Measurements from ENCODE around the gene RNASEH1. TPM values are rescaled to one million over a fixed set of nuclear protein-coding genes. Genes with fewer than 3 reads are reported as not detected.

Gene RNASEH1
- polyA plus RNA-seq, 12 donors = 10.1 to 21.0 (median 18.9) TPM; not detected in 1

Other genes with a start within 250 kb of the RNASEH1 start
- 10 to 100 TPM in 11 of 12 donors, not detected in 1; 13.8 to 28.9 (median 16.1) TPM for gene EIPR1, start 180.5 kb downstream of the RNASEH1 start, polyA plus RNA-seq (ENCODE audit: insufficient read length in 12 of 12)
- 10 to 100 TPM in 11 of 12 donors, not detected in 1; 55.0 to 94.5 (median 63.4) TPM for gene TRAPPC12, start 178.6 kb downstream of the RNASEH1 start, polyA plus RNA-seq (ENCODE audit: insufficient read length in 12 of 12)
- gene ADI1, start 38.8 kb downstream of the RNASEH1 start, polyA plus RNA-seq (ENCODE audit: insufficient read length in 12 of 12) = 10 to 100 TPM in 11 of 12 donors, not detected in 1; 43.1 to 73.4 (median 62.7) TPM
- 1,000 to 10,000 TPM in 11 of 12 donors, 100 to 1,000 TPM in 1; 853 to 2,230 (median 1,926) TPM for gene RPS7, start 16.9 kb upstream of the RNASEH1 start, polyA plus RNA-seq (ENCODE audit: insufficient read length in 12 of 12)
- 1 to 10 TPM in 1 of 12 donors, under 1 TPM in 7, not detected in 4; 0.23 to 1.3 (median 0.38) TPM for gene COLEC11, start 36.8 kb upstream of the RNASEH1 start, polyA plus RNA-seq (ENCODE audit: insufficient read length in 12 of 12)
- gene ALLC, start 99.9 kb upstream of the RNASEH1 start, polyA plus RNA-seq (ENCODE audit: insufficient read length in 12 of 12) = under 1 TPM in 1 of 12 donors, not detected in 11; 0.25 TPM
- 1 to 10 TPM in 1 of 12 donors, under 1 TPM in 6, not detected in 5; 0.17 to 7.3 (median 0.34) TPM for gene DCDC2C, start 145.2 kb upstream of the RNASEH1 start, polyA plus RNA-seq (ENCODE audit: insufficient read length in 12 of 12)

All from muscle of arm (tissue), 12 donors.